ENCODE data around the gene NLRC5.

DNA sequence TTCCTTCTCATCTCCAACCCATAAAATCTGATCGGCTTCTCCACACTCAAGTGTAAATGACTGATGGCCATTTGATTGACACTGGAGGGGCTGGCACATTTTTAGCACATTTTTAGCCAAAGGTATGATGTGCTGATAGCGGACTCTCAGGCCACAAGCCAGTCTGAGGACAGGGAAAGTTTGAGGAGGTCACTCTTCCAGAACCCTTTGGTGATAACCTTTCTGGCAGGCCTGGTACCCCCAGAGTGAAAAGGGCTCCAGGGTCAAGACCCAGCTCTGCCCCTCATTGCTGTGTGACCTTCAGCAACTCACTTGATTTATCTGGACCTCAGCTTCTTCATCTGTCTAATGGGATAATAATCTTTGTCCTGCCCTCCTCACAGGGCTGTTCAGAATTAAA is 1.7 kb upstream of the NLRC5 start:
- TF ChIP-seq, protein P1, sequence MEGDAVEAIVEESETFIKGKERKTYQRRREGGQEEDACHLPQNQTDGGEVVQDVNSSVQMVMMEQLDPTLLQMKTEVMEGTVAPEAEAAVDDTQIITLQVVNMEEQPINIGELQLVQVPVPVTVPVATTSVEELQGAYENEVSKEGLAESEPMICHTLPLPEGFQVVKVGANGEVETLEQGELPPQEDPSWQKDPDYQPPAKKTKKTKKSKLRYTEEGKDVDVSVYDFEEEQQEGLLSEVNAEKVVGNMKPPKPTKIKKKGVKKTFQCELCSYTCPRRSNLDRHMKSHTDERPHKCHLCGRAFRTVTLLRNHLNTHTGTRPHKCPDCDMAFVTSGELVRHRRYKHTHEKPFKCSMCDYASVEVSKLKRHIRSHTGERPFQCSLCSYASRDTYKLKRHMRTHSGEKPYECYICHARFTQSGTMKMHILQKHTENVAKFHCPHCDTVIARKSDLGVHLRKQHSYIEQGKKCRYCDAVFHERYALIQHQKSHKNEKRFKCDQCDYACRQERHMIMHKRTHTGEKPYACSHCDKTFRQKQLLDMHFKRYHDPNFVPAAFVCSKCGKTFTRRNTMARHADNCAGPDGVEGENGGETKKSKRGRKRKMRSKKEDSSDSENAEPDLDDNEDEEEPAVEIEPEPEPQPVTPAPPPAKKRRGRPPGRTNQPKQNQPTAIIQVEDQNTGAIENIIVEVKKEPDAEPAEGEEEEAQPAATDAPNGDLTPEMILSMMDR (conservative IDR thresholded peaks at IDR 0.05; ENCODE audit: low read depth, low read length) = no peak
- TF ChIP-seq EZH2 (IDR thresholded peaks at IDR 0.05; ENCODE audit: low read length, unreplicated experiment) = no peak
